NOMO-1 treated with DMSO at 0.1 percent for 48 hours (cell line): ENCODE measurements around the gene TFDP1.
"Not testable (repeated sequence)": the region's sequence is repeated elsewhere in the genome, so short reads cannot be mapped to it uniquely, and the experiment has no call there.

Experiments
- DNase-seq: peaks from one replicate; lab custom pipeline; 2025; ENCODE audit not compliant: unreplicated experiment; lab: John Stamatoyannopoulos, UW

Gene TFDP1

DNA sequence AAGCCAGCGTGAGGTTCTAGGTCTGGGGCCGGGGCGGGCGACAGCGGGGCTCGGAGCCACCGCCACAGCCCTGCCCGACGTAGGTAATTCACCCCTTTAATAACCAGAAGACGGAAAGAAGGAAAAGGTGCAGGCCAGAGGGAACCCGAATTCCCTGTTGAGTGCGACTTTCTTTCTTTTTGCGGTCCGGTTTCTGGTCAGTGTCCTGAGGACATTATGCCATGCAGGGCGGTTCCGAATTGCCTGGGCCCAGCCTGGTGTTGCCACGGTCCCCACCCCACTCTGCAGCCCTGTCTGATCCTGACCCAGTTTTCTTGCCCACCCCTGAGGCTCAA is 18.4 kb upstream of the TFDP1 start:
- no peak for DNase-seq

DNA sequence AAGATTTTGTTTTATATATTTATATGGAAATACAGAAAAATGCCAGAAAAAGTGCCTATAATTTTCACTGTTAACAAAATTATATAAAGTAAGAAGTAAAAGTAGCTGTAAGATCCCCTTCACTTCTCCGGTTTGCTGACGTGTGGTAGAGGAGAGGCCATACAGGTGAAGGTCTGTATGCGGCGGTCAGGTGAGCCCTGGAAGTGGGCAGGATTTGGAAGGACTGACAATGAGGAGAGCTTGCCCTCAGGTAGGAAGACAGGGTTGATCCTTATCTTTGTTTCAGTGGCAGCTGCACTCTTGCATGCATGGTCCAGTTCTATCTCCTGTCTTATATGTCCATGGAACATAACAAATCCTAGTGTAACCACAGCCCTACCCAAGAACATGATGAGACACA is 16.9 kb upstream of the TFDP1 start:
- no peak for DNase-seq

DNA sequence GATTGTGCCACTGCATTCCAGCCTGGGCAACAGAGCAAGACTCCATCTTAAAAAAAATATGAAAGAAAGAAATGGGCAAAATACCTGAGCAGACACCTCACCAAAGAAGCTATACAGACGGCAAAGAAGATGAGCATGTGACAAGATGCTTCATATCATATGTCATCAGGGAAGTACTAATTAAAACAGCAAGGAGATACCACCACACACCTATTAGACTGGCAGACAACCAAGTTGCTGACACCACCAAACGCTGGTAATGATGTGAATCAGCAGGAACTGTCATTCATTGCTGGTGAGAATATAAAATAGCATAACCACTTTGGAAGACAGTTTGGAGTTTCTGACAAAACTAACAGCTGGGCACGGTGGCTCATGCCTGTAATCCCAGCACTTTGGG is 11.5 kb upstream of the TFDP1 start:
- DNase-seq = no peak

DNA sequence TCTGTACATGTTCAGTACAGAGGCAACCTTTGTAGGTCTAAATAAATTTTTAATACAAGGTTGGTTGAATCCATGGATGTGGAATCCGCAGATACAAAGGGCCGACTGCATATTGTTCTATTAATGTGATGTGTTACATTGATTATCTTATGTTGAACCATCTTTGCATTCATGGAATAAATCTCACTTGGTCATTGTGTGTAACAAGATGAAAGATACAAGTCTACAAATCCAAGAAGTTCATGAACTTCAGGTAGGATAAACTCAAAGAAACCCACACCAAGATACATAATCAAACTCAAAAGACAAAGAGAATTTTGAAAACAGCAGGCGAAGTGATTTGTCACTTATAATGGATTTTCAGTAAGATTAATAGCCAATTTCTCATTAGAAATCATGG is 8.0 kb upstream of the TFDP1 start:
- no peak for DNase-seq

DNA sequence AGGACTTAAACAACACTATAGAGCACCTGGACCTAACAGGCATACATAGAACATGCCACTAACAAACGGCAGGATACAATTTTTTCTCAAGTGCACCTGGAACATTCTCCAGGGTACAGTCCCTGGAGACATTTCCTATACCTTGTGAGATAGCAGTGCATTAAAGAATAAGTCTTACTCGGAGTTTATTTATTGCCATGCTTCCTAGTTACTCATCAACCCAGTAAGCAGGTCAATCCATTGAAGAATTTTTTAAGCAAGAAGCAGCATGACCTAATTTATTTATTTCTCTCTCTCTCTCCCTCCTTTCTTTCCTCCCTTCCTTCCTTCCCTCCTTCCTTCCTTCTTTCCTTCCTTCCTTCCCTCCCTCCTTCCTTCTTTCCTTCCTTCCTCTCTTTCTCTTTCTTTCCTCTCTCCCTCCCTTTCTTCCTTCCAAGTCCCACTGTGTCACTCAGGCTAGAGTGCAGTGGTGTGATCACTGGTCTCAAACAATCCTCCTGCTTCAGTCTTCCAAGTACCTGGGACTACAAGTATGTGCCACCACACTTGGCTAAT is 6.6 kb upstream of the TFDP1 start:
- DNase-seq = no peak

DNA sequence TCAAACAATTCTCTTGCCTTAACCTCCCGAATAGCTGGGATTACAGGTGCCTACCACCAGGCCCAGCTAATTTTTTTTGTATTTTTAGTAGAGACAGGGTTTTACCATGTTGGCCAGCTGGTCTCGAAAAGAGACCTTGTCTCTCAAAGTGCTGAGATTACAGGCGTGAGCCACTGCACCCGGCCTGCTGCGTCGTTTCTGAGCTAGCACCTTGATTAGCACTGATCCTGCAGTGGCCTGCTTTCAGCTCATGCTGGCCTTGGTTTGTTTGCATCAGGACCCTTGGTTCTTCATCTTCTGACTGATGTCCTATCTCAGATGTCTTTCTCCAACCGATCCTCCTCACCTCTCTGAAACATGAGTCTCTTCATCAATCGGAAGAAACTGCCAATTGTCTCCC is 4.9 kb upstream of the TFDP1 start:
- DNase-seq = no peak

DNA sequence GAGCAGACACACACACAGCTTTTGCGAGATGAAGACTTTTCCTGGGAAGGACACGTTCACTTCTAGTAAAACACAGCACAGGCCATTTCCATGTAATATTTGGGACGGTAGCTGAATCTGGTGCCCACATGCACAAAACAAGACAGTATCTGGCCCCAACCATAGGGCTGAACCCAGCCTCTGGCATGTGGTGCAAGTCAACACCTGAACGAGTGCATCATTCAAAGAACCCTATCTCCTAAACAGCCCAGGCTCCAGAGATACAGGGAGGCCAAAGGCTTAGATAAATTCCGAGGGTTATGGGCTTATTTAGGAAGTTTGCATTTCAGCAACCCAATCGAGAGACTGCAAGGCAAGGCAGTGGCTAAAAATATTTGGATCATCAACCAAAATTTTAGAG is 2.7 kb upstream of the TFDP1 start:
- no peak for DNase-seq

DNA sequence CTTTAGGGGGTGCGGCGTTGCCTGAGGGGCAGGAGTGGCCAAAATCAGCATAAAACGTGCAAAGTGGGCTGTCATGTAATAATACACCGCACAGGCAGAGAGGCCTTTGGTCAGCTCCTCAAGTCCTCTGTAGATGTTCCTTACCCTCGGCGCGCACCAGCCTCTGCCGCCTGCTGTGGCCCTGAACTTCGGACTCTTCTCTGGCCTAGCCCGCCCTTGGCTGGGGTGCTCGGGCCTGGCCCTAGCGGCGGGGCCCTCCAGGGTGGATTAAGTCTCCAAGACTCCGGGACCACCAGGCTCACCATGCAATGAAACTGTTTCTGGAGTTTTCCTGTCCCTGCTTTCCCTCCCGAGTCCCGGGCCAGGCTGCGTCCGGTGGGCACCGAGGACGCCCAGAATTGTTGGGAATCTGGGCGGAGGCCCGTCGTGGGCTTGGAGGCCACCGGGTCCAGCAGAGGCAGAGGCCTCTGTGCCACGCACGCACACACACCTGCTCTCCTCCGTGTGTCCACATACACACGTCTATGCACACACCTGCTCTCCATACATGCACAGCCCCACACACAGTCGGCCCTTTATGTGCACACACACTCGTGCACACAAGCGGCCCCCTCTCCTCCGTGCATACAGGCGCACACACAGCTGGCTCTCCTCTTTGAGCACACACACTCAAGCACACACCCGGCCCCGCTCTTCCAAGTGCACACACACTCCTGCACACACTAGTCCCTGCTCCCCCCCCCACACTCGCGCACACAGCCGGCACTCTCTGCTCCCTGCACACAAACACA is 1.5 kb upstream of the TFDP1 start:
- no peak for DNase-seq

DNA sequence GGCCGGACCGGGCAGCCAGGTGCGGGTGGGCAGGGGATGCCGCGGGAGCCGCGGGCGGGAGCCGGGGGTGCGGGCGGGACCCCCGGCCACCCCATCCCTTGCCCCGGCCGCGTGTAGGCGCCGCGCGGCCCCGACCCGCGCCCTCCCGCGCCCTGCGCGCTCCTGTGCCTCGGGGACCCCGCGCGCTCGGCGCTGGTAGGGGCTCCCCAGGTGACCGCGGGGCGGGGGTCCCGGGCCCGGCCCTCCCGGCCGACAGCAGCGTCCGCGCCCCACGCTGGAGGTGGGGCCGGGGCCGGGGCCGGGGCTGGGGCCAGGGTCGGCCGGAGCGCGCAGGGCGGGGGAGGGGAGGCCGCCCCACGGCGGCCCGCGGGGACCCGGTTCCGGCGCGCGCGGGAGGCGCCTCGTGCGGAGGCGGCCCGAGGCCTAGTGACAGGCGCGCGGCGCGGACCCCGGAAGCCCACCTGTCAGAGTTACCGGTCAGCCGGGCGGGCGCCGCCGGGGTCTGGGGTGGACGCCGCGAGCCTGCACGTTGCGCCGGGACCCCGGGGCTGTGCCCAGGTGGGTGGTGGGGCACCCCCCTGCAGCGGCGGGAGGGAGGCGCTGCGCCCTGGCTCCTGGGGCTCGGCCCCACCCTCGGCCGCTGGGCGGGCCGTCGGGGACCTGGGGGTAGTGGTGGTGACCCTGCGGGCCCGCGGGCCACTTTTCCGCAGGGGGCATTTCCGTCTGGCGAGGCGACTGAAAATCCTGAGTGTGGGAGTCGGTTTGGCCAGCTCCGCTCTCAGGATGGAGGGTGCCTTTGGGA is 518 bp downstream of the TFDP1 start:
- no peak for DNase-seq

DNA sequence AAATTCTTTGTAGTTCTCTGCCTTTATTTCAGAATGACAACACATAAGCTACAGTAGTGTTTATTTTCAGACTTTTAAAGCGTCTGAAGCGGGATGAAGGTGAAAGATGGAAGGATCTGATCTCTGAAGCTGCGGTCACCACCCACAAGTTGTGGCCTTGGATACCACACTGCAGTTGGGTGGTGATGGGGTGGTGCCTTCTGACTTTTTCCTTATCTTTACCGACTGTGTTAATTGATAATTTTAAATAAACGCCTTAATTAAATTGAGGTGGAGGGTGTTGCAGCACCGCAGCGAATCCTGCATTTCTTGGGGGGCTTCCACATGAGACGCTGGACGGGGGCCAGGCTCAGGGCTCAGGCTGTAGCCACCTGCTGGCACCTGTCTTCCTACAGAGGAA is 1.3 kb downstream of the TFDP1 start:
- no peak for DNase-seq

DNA sequence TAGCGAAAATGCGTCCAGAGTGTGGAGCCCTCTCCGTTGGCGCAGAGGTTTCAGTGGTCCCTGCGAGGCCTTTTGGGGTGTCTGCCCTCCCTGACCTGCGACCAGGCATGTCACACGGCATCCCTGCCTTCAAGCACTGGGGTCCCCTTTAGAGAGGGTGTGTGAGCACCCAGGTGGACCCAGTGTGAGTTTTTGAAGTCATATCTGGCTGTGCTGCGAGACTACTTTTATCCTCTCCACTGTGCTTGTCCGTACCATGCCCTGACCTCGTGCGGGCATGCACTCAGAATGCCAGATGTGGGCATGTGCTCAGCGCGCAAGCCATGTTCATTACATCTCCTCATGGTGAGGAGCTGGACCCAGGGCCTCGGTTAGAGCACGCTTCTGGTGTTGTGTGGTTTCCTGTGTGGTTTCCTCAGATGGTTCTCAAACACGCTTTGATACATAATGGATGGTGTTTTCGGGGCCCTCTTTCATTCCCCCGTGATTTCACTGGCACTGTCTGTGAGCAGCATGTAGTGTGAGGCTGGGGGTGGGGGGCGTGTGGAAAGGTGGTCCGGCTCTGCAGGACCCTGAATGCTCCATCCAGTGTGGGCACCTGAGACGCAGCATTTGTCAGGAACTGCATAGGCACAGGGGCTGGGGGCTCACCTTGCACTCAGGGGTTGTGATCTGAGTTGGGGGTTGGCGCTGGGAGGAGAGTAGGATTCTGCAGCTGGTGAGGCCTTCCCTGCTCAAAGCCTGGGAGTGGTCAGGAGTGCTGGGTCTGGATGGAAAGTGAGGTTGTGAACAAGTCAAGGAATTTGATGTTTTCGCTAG is 2.3 kb downstream of the TFDP1 start:
- DNase-seq = no peak

DNA sequence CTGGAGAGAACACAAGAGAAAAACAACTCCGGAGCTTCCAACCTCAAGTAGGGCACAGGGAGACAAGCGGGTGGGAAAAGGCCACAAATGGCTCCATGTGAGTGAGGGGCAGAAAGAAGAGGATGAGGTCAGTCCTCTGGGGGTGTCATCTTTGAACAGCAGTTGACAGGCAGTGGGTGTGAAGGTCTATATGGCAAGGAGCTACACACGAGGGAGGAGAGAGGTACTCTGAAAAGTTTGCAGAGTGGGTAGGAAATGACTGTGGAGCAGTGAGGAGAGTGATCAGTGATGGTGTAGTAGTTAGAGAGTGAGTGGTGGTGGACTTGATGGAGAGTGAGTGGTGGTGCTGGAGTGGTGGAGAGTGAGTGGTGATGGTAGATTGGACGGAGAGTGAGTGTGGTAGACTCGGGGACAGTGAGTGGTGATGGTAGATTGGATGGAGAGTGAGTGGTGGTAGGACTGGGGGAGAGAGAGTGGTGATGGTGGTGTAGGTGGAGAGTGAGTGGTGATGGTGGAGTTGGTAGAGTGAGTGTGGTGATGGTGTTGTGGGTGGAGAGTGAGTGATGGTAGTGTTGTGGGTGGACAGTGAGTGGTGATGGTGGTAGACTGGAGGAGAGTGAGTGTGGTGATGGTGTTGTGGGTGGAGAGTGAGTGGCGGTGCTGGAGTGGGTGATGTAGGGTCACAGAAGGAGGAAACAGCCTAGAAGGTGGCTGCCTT is 4.0 kb downstream of the TFDP1 start:
- no peak for DNase-seq

DNA sequence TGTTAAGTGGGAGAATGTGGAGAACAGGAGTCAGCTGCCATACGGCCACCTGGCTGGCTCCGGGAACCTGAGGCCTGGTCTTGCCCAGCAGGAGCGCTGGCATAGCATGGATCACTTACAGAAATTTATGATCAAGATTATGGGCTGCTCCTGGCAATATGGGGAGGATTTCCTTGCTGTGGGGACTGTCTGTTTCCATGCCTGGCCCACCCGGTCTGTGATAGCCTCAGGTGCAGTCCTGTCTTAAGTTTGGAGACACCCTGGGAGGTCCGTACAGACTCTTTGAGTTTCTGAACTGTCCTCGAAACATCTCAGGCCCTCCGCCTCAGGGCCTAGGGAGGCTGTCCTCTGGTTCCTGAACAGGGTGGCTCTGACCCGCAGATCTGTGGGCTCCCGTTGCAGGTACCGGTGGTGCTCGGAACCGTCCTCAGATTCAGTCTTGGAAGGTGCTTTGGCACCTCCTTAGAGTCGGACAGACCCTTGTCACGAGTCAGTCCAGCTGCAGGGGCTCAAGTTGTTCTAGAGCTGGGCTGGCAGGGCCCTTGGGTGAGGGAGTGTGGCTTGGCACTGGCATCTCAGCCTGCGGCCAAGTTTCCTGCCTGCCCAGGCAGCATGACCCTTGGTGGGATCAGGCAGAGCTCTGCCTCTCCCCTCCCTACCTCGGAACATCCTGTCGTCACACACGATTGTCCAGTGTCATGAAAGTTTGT is 4.9 kb downstream of the TFDP1 start:
- DNase-seq = no peak

DNA sequence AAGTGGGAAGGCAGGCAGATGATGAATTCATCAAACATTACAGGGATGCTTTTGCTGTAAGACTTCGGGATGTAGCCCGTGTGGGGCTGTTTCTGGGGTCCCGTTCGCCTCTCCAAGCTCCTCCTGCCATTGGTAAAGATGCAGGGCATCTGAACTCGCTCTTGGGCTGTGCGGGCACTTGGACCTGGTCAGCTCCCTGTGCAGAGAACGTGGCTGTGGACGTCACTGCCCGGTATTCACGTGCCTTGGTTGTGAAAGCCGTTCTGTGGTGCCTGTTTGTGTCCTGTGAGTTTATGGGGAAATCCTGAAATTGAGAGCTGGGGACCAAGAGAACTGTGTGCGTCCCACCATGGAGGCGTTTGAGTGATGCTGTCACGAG is 5.4 kb downstream of the TFDP1 start:
- no peak for DNase-seq

DNA sequence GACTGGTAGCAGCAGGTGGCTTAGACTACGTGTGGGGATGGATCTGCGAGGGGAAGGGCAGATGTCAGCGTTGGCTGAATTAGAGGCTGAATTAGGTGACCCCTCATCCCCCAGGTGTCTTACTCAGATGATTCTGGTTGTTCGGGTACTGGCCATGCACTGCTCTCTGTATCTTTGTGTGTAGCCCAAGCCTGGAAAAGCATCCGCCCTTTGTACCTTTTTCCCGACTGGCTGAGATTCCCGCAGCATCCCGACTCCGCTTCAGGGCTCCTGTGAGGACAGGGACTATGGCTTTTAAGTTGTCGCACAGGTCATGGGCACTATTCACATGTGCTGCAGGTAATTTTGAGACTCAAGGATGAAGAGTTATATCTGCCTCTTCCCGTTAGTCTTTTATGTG is 7.2 kb downstream of the TFDP1 start:
- DNase-seq = no peak

DNA sequence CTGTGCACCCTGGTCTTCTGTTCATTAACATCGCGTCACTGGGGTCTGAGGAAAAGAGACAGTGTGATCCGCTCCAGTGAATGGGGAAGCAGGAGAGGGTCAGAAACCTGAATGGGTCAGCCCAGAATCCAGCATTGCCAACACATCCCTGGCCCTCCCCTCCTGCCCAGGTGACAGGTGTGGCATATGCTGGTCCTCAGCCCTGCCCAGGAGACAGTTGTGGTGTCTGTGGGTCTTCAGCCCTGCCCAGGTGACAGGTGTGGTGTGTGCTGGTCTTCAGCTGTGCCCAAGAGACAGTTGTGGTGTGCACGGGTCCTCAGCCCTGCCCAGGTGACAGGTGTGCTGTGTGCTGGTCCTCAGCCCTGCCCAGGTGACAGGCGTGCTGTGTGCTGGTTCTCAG is 8.0 kb downstream of the TFDP1 start:
- DNase-seq = no peak

DNA sequence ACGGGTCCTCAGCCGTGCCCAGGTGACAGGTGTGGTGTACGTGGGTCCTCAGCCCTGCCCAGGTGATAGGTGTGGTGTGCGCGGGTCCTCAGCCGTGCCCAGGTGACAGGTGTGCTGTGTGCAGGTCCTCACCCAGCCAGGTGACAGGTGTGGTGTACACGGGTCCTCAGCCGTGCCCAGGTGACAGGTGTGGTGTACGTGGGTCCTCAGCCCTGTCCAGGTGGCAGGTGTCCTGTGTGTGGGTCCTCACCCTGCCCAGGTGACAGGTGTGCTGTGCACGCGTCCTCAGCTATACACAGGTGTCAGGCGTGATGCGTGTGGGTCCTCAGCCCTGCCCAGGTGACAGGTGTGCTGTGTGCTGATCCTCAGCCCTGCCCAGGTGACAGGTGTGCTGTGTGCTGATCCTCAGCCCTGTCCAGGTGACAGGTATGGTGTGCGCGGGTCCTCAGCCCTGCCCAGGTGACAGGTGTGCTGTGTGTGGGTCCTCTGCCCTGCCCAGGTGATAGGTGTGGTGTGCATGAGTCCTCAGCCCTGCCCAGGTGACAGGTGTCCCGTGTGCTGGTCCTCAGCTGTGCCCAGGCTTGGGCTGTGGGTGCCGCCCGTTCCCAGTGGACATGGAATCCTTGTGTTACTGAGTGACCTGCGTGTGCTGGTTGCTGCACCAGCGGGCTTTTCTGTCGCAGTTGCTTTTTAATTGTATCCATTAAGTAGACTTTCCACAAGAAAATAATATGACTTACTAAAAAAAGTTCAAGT is 9.7 kb downstream of the TFDP1 start:
- DNase-seq = not testable (repeated sequence)

DNA sequence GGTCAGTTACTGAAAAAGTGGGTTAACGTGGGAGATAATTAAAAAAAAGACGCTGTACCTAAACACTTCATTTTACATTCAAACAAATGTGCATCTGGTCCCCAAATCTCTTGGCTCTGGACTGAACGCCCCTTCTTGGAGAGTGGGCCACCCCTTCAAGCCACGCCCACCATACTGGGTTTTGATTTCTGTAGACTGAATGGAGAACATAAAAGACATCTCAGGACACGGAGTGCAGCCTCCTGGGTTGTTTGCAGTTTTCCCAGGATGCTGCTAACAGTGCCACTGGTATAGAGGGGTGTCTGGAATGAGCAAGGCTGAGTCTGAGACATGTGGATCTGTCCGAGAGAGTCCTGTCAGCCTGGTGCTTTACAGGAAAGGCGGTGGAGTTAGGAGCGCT is 10.6 kb downstream of the TFDP1 start:
- no peak for DNase-seq

DNA sequence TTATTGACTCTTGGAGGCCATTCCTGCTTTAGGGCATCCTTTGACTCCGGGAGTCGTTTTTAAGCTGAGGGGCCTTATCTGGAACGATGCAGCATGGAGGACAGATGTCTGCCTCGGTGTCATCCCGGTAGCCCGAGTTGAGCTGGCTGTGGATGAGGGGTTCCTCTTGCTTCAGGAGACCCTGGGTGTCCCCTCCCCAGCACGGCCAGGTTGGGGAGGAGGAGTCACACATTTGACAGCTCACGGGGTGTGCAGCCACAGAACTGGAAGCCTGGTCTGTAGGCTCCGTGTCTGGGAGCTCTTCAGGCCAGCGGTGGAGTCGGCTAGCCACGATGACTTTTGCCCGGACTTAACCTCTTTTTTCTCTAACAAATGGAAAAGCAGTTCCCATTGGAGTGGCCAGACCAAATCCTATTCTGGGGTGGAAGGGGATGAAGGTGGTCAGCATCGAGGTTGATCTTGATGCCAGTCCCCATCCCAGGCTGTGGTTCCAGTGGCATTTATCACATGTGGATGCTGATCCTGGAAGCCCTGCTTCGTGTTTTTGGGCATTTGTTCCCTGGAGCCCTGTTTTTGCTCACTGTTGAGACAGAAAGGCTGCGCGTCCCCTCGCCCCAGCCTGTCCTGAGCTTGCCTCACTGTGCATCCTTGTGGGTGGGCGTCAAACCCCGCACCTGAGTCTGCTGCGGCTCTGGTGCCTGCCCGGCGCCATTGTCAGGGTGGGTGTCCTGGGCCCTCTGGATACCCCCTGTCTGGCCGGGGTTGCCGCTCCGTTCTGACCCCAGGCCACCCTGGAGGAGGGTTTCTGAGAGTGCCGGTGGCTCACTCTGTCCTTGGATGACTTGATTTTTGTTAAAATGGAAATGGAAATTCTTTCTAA is 12.0 kb downstream of the TFDP1 start:
- no peak for DNase-seq
